ENCODE results near the gene OLFML1. TPM values are rescaled to one million over a fixed set of nuclear protein-coding genes. Genes with fewer than 3 reads are reported as not detected.

OLFML1 gene
- total RNA-seq, 1 experiment from 2014 or later = not detected

GRCh38 chr11:7522546-7522945 lies 37.2 kb downstream of the OLFML1 start:
- Mint-ChIP-seq H3K27me3 (ENCODE audit: low read depth) (peaks cover 5% of the 10 kb centered on the region), H3K4me1 (no peaks in the 10 kb centered on the region), H3K36me3 (ENCODE audit: insufficient read depth in 1 of 3, low read depth in 3 of 3) (peaks cover 0 to 2% (median 0%) of the 10 kb centered on the region in 3 experiments; a peak in 1 of 7 replicates), H3K9me3 (no peaks in the 10 kb centered on the region), H3K4me3 (no peak overlapping the region), H3K27ac (no peak overlapping the region)
- Histone ChIP-seq H3K79me2 (ENCODE audit: insufficient read depth, low read length) (no peaks in the 10 kb centered on the region), H2BK120ac (ENCODE audit: low read depth, low read length, poor library complexity, severe bottlenecking) (no peak overlapping the region), H3K9me3 (ENCODE audit: control insufficient read depth, low read depth, low read length) (no peaks in the 10 kb centered on the region), H4K8ac (replicated peaks; ENCODE audit: insufficient read length, low read depth, low read length) (no peak overlapping the region), H3K4ac (ENCODE audit: low read depth, low read length) (no peak overlapping the region), H3K56ac (ENCODE audit: insufficient read length, low read depth, low read length) (no peak overlapping the region), H3K14ac (ENCODE audit: insufficient read depth, low read length) (no peak overlapping the region), H2AFZ (ENCODE audit: low read length) (no peak overlapping the region), H2BK20ac (ENCODE audit: low read depth, low read length, poor library complexity, severe bottlenecking) (no peak overlapping the region), H3K79me1 (ENCODE audit: insufficient read depth, low read depth, low read length, poor library complexity, severe bottlenecking) (no peaks in the 10 kb centered on the region), H4K91ac (ENCODE audit: insufficient read length, low read depth, low read length) (no peak overlapping the region), H3K9ac (ENCODE audit: extremely low read depth, insufficient read length, low read length) (no peak overlapping the region), H3K27ac (ENCODE audit: insufficient read length, low read depth, low read length) (no peak overlapping the region), H2BK15ac (ENCODE audit: low read depth, low read length) (no peak overlapping the region), H4K20me1 (ENCODE audit: control insufficient read depth, insufficient read depth, insufficient read length) (no peaks in the 10 kb centered on the region), H2AK5ac (ENCODE audit: insufficient read length, low read length) (no peak overlapping the region), H3K23ac (ENCODE audit: insufficient read length, low read depth, low read length) (no peak overlapping the region), H2BK5ac (ENCODE audit: insufficient read length, low read length) (no peak overlapping the region), H3T11ph (ENCODE audit: low read length) (no peak overlapping the region), H3K4me1 (ENCODE audit: insufficient read depth, low read length) (no peaks in the 10 kb centered on the region), H3K27me3 (ENCODE audit: insufficient read depth, low read length) (no peaks in the 10 kb centered on the region), H3K23me2 (ENCODE audit: insufficient read length, low read depth, low read length, poor library complexity, severe bottlenecking) (no peaks in the 10 kb centered on the region), H3K18ac (ENCODE audit: insufficient read length, low read depth, low read length) (no peak overlapping the region), H4K5ac (ENCODE audit: insufficient read length, low read depth, low read length) (no peak overlapping the region), H2BK12ac (ENCODE audit: insufficient read length, low read depth, low read length) (no peak overlapping the region), H3K4me2 (ENCODE audit: insufficient read depth, insufficient read length, low read length) (no peak overlapping the region)
- WGBS (ENCODE audit: extremely low coverage, insufficient read length, low lambda C conversion rate) = no CpG with 5 or more reads among the region's 4 CpGs
- no peak for DNase-seq
- TF ChIP-seq CTCF (conservative IDR thresholded peaks at IDR 0.05) = no peak
